SH-SY5Y (cell line): ENCODE data around the gene PSME2.

Source experiments
- GATA2 ChIP-seq: IDR thresholded peaks from 2 replicates; pipeline ENCODE4 v1.6.1; 2011; ENCODE audit warnings: mild to moderate bottlenecking, low read depth, low read length
- GATA3 ChIP-seq: IDR thresholded peaks from 2 replicates; pipeline ENCODE4 v1.6.1; 2011; ENCODE audit warnings: low read depth, mild to moderate bottlenecking, low read length, moderate library complexity

DNA sequence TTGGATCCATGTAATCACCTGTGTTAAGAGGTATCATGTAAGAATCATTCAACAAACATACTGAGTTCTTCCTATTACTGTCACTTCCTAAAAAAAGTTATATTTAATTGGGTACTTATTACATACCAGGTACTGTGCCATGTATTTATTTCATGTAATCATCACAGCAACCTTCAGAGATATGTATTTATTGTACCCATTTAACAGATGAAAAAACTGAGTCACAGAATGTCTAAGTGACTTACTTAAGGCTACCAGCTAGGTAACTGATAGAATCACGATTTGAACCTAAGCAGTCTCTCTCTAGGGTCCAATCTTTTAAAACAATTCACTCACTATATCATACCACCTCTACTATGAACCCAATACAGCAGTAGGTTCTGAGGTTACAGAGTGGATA is 2.0 kb downstream of the PSME2 start:
- TF ChIP-seq GATA2 (no peak), GATA3 (no peak)
